HG03457 (cell line): Measurements from ENCODE around the gene PTPRH.

Experiments
- ATAC-seq: cut with Tn5 transposase; IDR thresholded peaks from one replicate; pipeline ENCODE4 v1.9.1; 2021; ENCODE audit warnings: moderate number of reproducible peaks; ENCODE audit not compliant: unreplicated experiment

Gene PTPRH

GRCh38 chr19:55208880-55209692 is at the start of gene PTPRH:
Gene PTPRH (minus strand): TSS chr19:55209501. CDS start chr19:55209433, 68 bp downstream.
- no peak for ATAC-seq

GRCh38 chr19:55258476-55258827 is 49.2 kb upstream of the PTPRH start:
- ATAC-seq: no peak

- no peak for ATAC-seq
Observed at GRCh38 chr19:55257461-55258420, 48.4 kb upstream of the PTPRH start.

GRCh38 chr19:55256562-55257460 is 47.5 kb upstream of the PTPRH start:
- ATAC-seq: no peak

- ATAC-seq: no peak
Observed at GRCh38 chr19:55255618-55256423, 46.5 kb upstream of the PTPRH start.

- ATAC-seq: no peak
Observed at GRCh38 chr19:55254625-55254977, 45.3 kb upstream of the PTPRH start.

- ATAC-seq: no peak
Observed at GRCh38 chr19:55253842-55254624, 44.7 kb upstream of the PTPRH start.

- no peak for ATAC-seq
Observed at GRCh38 chr19:55252760-55253663, 43.7 kb upstream of the PTPRH start.

- no peak for ATAC-seq
Observed at GRCh38 chr19:55251341-55252081, 42.2 kb upstream of the PTPRH start.

- no peak for ATAC-seq
Observed at GRCh38 chr19:55250262-55251036, 41.1 kb upstream of the PTPRH start.

- no peak for ATAC-seq
Observed at GRCh38 chr19:55249841-55250240, 40.5 kb upstream of the PTPRH start.

GRCh38 chr19:55248704-55249103 is 39.4 kb upstream of the PTPRH start:
- no peak for ATAC-seq

- ATAC-seq: no peak
Observed at GRCh38 chr19:55248166-55248675, 38.9 kb upstream of the PTPRH start.

GRCh38 chr19:55247621-55248099 is 38.4 kb upstream of the PTPRH start:
- no peak for ATAC-seq

GRCh38 chr19:55246462-55247451 is 37.5 kb upstream of the PTPRH start:
- no peak for ATAC-seq
